NT2/D1 (cell line): ENCODE measurements around the gene TERT.
"Not testable (repeated sequence)": the region's sequence is repeated elsewhere in the genome, so short reads cannot be mapped to it uniquely, and the experiment has no call there.

Experiments used
- SUZ12 ChIP-seq: IDR thresholded peaks from 2 replicates; pipeline ENCODE4 v1.6.1; 2011; ENCODE audit not compliant: insufficient read length, insufficient read depth; ENCODE audit errors: extremely low read depth
- YY1 ChIP-seq: IDR thresholded peaks from 2 replicates; pipeline ENCODE4 v1.6.1; 2011; ENCODE audit not compliant: insufficient read length, insufficient read depth
- ZNF274 ChIP-seq: IDR thresholded peaks from 2 replicates; pipeline ENCODE4 v1.6.1; 2011; ENCODE audit warnings: mild to moderate bottlenecking, low read depth, low read length

DNA sequence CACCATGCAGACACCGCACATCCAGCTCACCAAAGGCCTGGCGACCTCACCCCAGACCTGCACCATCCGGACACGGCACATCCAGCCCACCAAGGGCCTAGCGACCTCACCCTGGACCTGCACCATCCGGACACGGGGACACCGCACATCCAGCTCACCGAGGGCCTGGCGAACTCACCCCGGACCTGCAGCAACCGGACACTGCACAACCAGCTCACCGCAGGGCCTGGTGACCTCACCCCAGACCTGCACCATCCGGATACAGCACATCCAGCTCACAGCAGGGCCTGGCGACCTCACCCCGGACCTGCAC lies 11.2 kb downstream of the TERT start:
- not testable (repeated sequence) for TF ChIP-seq YY1, ZNF274, SUZ12
